ENCODE measurements around the gene F2R.
"Not testable (repeated sequence)": the region's sequence is repeated elsewhere in the genome, so short reads cannot be mapped to it uniquely, and the experiment has no call there.

- not testable (repeated sequence) for TF ChIP-seq CTCF, POLR2A (IDR thresholded peaks at IDR 0.05)
Observed at GRCh38 chr5:76741506-76741905, 25.6 kb downstream of the F2R start.
